GM23248 (cell line): ENCODE data around the gene ZBTB3. TPM values are rescaled to one million over a fixed set of nuclear protein-coding genes. Genes with fewer than 3 reads are reported as not detected.
"Not testable (repeated sequence)": the region's sequence is repeated elsewhere in the genome, so short reads cannot be mapped to it uniquely, and the experiment has no call there.

Experiments used
- DNase-seq: peaks from one replicate; pipeline ENCODE4 v3.0.0-alpha.2; 2015
- H2AFZ ChIP-seq: fragments of 200-600 bp; sonication (generic); 2 replicates; pipeline ENCODE4 v1.6.1; 2016; ENCODE audit warnings: antibody characterized with exemption
- H3F3A ChIP-seq: fragments of 200-600 bp; sonication (generic); 2 replicates; pipeline ENCODE4 v1.6.1; 2016; ENCODE audit warnings: mild to moderate bottlenecking, antibody characterized with exemption, mixed run types; ENCODE audit not compliant: insufficient read depth
- H3K27ac ChIP-seq: fragments of 200-600 bp; sonication (generic); 2 replicates; pipeline ENCODE4 v1.5.1; 2016; ENCODE audit warnings: mild to moderate bottlenecking
- H3K27me3 ChIP-seq: fragments of 200-600 bp; sonication (generic); replicated peaks from 2 replicates; pipeline ENCODE4 v1.6.1; 2016; ENCODE audit warnings: mild to moderate bottlenecking; ENCODE audit not compliant: insufficient read depth
- H3K36me3 ChIP-seq: fragments of 200-600 bp; sonication (generic); 2 replicates; pipeline ENCODE4 v1.6.1; 2016; ENCODE audit warnings: low read depth, mild to moderate bottlenecking
- H3K4me1 ChIP-seq: fragments of 200-600 bp; sonication (generic); 2 replicates; pipeline ENCODE4 v1.6.1; 2016; ENCODE audit warnings: mild to moderate bottlenecking; ENCODE audit not compliant: insufficient read depth
- H3K4me2 ChIP-seq: fragments of 200-600 bp; sonication (generic); one replicate; pipeline ENCODE4 v1.6.1; 2016; ENCODE audit warnings: mild to moderate bottlenecking; ENCODE audit not compliant: unreplicated experiment
- H3K4me3 ChIP-seq: fragments of 200-600 bp; sonication (generic); 2 replicates; pipeline ENCODE4 v1.5.1; 2016; ENCODE audit warnings: mild to moderate bottlenecking
- H3K79me2 ChIP-seq: fragments of 200-600 bp; sonication (generic); 2 replicates; pipeline ENCODE4 v1.6.1; 2016; ENCODE audit warnings: mild to moderate bottlenecking; ENCODE audit not compliant: insufficient read depth
- H3K9ac ChIP-seq: fragments of 200-600 bp; sonication (generic); 2 replicates; pipeline ENCODE4 v1.6.1; 2016; ENCODE audit warnings: mild to moderate bottlenecking
- H3K9me2 ChIP-seq: fragments of 200-600 bp; sonication (generic); 2 replicates; pipeline ENCODE4 v1.6.1; 2016; ENCODE audit warnings: mixed run types, mild to moderate bottlenecking, moderate library complexity; ENCODE audit not compliant: insufficient read depth
- H3K9me3 ChIP-seq: fragments of 200-600 bp; sonication (generic); one replicate; pipeline ENCODE4 v1.6.1; 2017; ENCODE audit warnings: low read depth
- H4K20me1 ChIP-seq: fragments of 200-600 bp; sonication (generic); 2 replicates; pipeline ENCODE4 v1.6.0; 2016; ENCODE audit not compliant: insufficient read depth
- EZH2 ChIP-seq: fragments of 200-600 bp; sonication (generic); IDR thresholded peaks from 2 replicates; pipeline ENCODE4 v1.6.1; 2018; ENCODE audit warnings: antibody characterized with exemption, mild to moderate bottlenecking; ENCODE audit not compliant: insufficient read depth, poor library complexity, severe bottlenecking
- EZH2phosphoT487 ChIP-seq: fragments of 200-600 bp; sonication (generic); IDR thresholded peaks from 2 replicates; pipeline ENCODE4 v1.6.1; 2018; ENCODE audit warnings: antibody characterized with exemption, moderate library complexity, mild to moderate bottlenecking, low read depth; ENCODE audit not compliant: insufficient read depth
- WGBS, 2 experiments: methylation state at CpG; one replicate each; pipeline ENCODE4 v1.1.6; 2015 to 2017; ENCODE audit warnings: low lambda C conversion rate in 2 of 2, low coverage in 1 of 2; ENCODE audit errors: missing lambda C conversion rate in 2 of 2; 5-methylcytosine and 5-hydroxymethylcytosine counted together
- in situ Hi-C: fragments of 300-500 bp; cut with MboI; formaldehyde crosslinking; loops from 2 replicates; pipeline ENCODE4 v1.15.0; 2020
- polyA plus RNA-seq: library from polyadenylated mRNA; unstranded; fragments of >200 nt; fragmentation: Nextera tagmentation; extraction: Ambion mirVana; gene quantifications from 2 replicates; pipeline ENCODE4 v1.2.1, GENCODE V29; 2016
- total RNA-seq: library from RNA; depleted of rRNA; stranded (reverse); fragments of >200 nt; shearing (Covaris generic); gene quantifications from 2 replicates; pipeline ENCODE4 v1.2.3, GENCODE V29; 2014

Gene ZBTB3
- total and polyA plus RNA-seq, 2 experiments from 2014 or later: 4.9 to 8.0 TPM

DNA sequence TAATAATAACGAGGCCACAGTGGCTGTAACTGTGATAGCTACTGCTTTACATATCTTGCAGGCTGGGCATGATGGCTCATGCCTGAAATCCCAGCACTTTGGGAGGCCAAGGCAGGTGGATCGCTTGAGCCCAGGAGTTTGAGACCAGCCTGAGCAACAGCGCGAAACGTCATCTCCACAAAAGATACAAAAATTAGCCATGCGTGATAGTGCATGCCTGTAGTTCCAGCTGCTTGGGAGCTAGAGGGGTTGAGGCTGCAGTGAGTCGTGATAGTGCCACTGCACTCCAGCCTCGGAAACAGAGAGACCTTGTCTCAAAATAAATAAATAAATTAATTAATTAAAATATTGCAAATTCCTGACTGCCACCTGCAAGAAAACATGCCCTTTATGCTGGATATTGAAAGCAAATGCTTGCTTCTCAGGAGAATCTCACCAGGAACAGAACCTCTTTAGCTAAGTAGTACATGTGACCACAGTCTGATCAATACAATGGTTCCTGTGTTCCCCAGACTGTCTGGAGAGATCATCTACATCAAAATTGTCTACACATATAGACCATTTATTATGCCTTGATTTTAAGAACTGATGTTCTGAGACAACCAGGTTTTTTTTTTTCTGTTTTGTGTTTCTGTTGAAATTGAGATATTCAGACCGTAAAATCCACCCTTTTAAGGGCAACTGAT is 6.3 kb downstream of the ZBTB3 start:
- TF ChIP-seq EZH2phosphoT487: no peak
- TF ChIP-seq EZH2: no peak
- Histone ChIP-seq H3K36me3 (no peaks in the 10 kb centered on the region), H3K4me2 (no peak overlapping the region), H3K27ac (no peak overlapping the region), H3K4me1 (no peaks in the 10 kb centered on the region), H3K79me2 (peaks cover 31% of the 10 kb centered on the region), H3K27me3 (no peaks in the 10 kb centered on the region), H3K9ac (no peak overlapping the region), H2AFZ (no peak overlapping the region), H3K9me2 (no peaks in the 10 kb centered on the region), H3F3A (peaks cover 5% of the 10 kb centered on the region; the same call in 1 of the 2 replicates), H3K4me3 (no peak overlapping the region), H3K9me3 (no peaks in the 10 kb centered on the region), H4K20me1 (no peaks in the 10 kb centered on the region)
- WGBS, 2 experiments: 82 to 87% methylated on average over 9 of the region's 9 CpGs
- no peak for DNase-seq
- in situ Hi-C loops: no loop called here

- in situ Hi-C loops: no loop called here
- Histone ChIP-seq H3K36me3 (peaks cover 44% of the 10 kb centered on the region), H3K9ac (no peak overlapping the region), H3K9me3 (no peaks in the 10 kb centered on the region), H3F3A (peaks cover 13% of the 10 kb centered on the region; the same call in 1 of the 2 replicates), H3K79me2 (peaks cover 55% of the 10 kb centered on the region), H2AFZ (no peak overlapping the region), H4K20me1 (no peaks in the 10 kb centered on the region), H3K4me2 (no peak overlapping the region), H3K4me1 (no peaks in the 10 kb centered on the region), H3K4me3 (no peak overlapping the region), H3K27ac (no peak overlapping the region), H3K27me3 (no peaks in the 10 kb centered on the region), H3K9me2 (no peaks in the 10 kb centered on the region)
- no peak for TF ChIP-seq EZH2phosphoT487
- no peak for TF ChIP-seq EZH2
- no peak for DNase-seq
Measured at GRCh38 chr11:62737196-62737595, 16.8 kb downstream of the ZBTB3 start.

DNA sequence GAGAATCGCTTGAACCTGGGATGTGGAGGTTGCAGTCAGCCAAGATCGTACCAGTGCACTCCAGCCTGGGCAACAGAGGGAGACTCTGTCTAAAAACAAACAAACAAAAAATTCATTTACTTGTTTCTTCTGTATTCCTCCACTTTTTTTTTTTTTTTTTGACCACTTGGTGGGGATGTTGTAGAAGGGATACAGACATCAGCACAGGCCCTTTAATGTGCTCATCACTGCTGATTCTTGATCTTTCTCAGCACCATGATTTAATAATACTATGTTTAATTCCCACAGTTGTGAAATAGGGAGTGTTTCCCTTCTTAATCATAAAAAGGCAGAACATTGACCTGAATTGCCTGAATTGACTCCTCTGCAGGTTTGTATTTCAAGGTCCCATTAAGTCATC is 21.1 kb downstream of the ZBTB3 start:
- Histone ChIP-seq H3K36me3 (peaks cover 27% of the 10 kb centered on the region), H3K4me1 (peaks cover 10% of the 10 kb centered on the region), H4K20me1 (no peaks in the 10 kb centered on the region), H3K27me3 (no peaks in the 10 kb centered on the region), H3K4me3 (no peak overlapping the region), H3K9me3 (no peaks in the 10 kb centered on the region), H3K9ac (no peak overlapping the region; the same call in 1 of the 2 replicates), H2AFZ (no peak overlapping the region), H3K9me2 (no peaks in the 10 kb centered on the region), H3K79me2 (peaks cover 93% of the 10 kb centered on the region), H3F3A (peaks cover 14% of the 10 kb centered on the region), H3K4me2 (no peak overlapping the region), H3K27ac (no peak overlapping the region)
- in situ Hi-C loops: no loop called here
- TF ChIP-seq EZH2 (no peak), EZH2phosphoT487 (no peak)
- DNase-seq: peak; percentile 68
- WGBS, 2 experiments: 94 to 100% methylated on average over 2 of the region's 2 CpGs

DNA sequence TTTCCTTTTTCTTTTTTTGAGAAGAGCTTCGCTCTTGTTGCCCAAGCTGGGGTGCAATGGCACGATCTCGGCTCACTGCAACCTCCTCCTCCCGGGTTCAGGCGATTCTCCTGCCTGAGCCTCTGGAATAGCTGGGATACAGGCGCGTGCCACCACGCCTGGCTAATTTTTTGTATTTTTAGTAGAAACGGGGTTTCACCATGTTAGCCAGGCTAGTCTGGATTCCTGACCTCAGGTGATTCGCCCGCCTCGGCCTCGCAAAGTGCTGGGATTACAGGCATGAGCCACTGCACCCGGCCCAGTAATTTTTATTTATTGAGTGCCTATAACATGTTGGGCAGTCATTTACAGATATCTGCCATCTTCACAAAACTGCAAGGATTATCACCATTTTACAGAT is 23.9 kb downstream of the ZBTB3 start:
- peaks cover 27% of the 10 kb centered on the region for H3F3A ChIP-seq
- H3K9me3 ChIP-seq, H3K27me3 ChIP-seq, H3K9me2 ChIP-seq, DNase-seq, H4K20me1 ChIP-seq, in situ Hi-C loops: not testable (repeated sequence)
- 74 to 75% methylated on average over 14 of the region's 14 CpGs for WGBS, 2 experiments
- H3K4me3 ChIP-seq: peak overlapping the region; percentile 88
- peak overlapping the region; percentile 95 for H3K27ac ChIP-seq
- H3K4me2 ChIP-seq: peak overlapping the region; percentile 92
- H3K4me1 ChIP-seq: peaks cover 10% of the 10 kb centered on the region
- 0 out of 2 replicates have a peak overlapping the region, but pooled peaks have one; percentile 15 for H2AFZ ChIP-seq
- H3K9ac ChIP-seq: peak overlapping the region; percentile 92
- H3K36me3 ChIP-seq: peaks cover 21% of the 10 kb centered on the region
- peaks cover 83% of the 10 kb centered on the region for H3K79me2 ChIP-seq
